ENCODE measurements around the gene KCTD1.

DNA sequence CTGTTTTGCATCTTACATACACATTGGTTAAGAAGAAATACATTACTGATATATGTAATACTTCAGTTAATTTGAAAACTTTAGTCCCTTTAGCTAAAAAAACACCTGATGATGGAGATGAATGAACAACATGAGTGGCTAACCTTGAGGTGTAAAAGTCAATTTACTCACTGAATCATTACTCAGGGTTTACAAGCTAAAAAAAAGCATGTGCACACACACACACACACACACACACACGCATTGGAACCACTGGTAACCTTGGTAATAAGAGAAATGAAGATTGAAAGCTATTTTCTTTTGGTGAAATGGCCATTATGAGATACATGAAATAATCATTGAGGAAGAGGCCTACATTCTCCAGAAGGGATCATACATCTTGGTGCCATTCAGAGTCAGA lies 51.8 kb downstream of the KCTD1 start:
- TF ChIP-seq CTCF (IDR thresholded peaks at IDR 0.05) (no peak), RAD21 (IDR thresholded peaks at IDR 0.05; ENCODE audit: low read length) (no peak), EP300 (IDR thresholded peaks at IDR 0.05; ENCODE audit: borderline replicate concordance in 1 of 2, low read depth in 1 of 2, low read length in 1 of 2) (no peak), RXRA (IDR thresholded peaks at IDR 0.05; ENCODE audit: borderline replicate concordance, low read depth) (no peak)
- TF ChIP-seq, protein P1, sequence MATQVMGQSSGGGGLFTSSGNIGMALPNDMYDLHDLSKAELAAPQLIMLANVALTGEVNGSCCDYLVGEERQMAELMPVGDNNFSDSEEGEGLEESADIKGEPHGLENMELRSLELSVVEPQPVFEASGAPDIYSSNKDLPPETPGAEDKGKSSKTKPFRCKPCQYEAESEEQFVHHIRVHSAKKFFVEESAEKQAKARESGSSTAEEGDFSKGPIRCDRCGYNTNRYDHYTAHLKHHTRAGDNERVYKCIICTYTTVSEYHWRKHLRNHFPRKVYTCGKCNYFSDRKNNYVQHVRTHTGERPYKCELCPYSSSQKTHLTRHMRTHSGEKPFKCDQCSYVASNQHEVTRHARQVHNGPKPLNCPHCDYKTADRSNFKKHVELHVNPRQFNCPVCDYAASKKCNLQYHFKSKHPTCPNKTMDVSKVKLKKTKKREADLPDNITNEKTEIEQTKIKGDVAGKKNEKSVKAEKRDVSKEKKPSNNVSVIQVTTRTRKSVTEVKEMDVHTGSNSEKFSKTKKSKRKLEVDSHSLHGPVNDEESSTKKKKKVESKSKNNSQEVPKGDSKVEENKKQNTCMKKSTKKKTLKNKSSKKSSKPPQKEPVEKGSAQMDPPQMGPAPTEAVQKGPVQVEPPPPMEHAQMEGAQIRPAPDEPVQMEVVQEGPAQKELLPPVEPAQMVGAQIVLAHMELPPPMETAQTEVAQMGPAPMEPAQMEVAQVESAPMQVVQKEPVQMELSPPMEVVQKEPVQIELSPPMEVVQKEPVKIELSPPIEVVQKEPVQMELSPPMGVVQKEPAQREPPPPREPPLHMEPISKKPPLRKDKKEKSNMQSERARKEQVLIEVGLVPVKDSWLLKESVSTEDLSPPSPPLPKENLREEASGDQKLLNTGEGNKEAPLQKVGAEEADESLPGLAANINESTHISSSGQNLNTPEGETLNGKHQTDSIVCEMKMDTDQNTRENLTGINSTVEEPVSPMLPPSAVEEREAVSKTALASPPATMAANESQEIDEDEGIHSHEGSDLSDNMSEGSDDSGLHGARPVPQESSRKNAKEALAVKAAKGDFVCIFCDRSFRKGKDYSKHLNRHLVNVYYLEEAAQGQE (IDR thresholded peaks at IDR 0.05; ENCODE audit: low read depth, low read length): no peak
